GM06990 (cell line): ENCODE results near the gene CDC37.

Source experiments
- DNase-seq: peaks from one replicate; pipeline ENCODE4 v3.0.0-alpha.2; 2011; ENCODE audit not compliant: insufficient read length; ENCODE audit errors: extremely low read depth
- H3K27me3 ChIP-seq: replicated peaks from 2 replicates; pipeline ENCODE4 v1.6.0; 2011; ENCODE audit warnings: low read length; ENCODE audit not compliant: control insufficient read depth, insufficient read depth
- H3K36me3 ChIP-seq: 2 replicates; pipeline ENCODE4 v1.5.1; 2011; ENCODE audit warnings: low read length; ENCODE audit not compliant: control insufficient read depth, insufficient read depth
- H3K4me3 ChIP-seq: replicated peaks from 2 replicates; pipeline ENCODE4 v1.5.1; 2011; ENCODE audit warnings: low read depth, mild to moderate bottlenecking, control low read depth, low read length
- TF ChIP-seq, protein P1 (sequence below): IDR thresholded peaks from 2 replicates; pipeline ENCODE4 v1.5.1; 2011; ENCODE audit warnings: low read length, control low read depth, mild to moderate bottlenecking, inconsistent platforms; ENCODE audit not compliant: insufficient read depth, poor library complexity, severe bottlenecking

Gene CDC37

DNA sequence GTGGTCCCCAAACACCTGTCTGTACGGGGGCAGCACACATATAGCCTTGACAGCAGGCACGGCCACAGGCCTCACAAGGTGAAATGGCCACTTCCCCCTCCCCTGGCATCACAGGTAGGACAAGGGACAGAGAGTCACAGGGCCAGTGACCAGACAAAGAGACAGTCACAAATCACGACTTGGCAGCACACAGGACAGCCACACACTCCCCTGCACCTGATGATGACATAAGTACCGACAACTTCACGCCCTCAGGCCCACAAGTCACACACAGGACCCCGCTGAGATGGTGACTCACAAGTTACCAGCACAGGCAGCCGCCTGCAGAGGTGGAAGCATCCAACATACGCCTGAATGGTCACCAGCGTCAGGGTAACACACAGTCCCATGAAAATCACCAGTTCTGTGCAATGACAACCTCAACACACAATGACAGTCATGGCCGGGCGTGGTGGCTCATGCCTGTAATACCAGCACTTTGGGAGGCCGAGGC, 39.5 kb downstream of the CDC37 start:
- H3K27me3 ChIP-seq, result no peaks in the 10 kb centered on the region
- no peak overlapping the region for H3K4me3 ChIP-seq
- no peak for DNase-seq
- H3K36me3 ChIP-seq, result peaks cover 57% of the 10 kb centered on the region
- TF ChIP-seq, protein P1, sequence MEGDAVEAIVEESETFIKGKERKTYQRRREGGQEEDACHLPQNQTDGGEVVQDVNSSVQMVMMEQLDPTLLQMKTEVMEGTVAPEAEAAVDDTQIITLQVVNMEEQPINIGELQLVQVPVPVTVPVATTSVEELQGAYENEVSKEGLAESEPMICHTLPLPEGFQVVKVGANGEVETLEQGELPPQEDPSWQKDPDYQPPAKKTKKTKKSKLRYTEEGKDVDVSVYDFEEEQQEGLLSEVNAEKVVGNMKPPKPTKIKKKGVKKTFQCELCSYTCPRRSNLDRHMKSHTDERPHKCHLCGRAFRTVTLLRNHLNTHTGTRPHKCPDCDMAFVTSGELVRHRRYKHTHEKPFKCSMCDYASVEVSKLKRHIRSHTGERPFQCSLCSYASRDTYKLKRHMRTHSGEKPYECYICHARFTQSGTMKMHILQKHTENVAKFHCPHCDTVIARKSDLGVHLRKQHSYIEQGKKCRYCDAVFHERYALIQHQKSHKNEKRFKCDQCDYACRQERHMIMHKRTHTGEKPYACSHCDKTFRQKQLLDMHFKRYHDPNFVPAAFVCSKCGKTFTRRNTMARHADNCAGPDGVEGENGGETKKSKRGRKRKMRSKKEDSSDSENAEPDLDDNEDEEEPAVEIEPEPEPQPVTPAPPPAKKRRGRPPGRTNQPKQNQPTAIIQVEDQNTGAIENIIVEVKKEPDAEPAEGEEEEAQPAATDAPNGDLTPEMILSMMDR, result no peak

DNA sequence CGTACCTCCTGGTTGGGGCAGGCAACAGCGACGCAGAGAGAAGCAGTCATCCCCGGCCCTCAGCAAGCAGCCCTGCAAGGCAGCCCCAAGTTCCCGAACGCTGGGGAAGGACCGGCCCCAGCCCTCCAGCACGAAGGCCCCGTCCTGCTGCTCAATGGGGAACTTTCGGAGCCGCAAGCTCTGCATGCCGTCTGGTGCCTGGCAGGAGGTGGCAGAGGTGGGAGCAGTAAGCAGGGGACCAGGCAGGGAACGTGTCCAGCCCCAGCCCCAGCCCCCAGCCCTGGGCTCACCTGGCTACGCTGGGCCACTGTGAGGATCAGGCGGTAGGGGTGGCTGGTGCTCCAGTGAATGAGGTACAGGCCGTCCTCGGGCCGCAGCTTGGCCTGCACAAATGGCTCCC, 41.1 kb downstream of the CDC37 start:
- Histone ChIP-seq H3K36me3 (peaks cover 60% of the 10 kb centered on the region), H3K4me3 (no peak overlapping the region), H3K27me3 (no peaks in the 10 kb centered on the region)
- no peak for DNase-seq
- TF ChIP-seq, protein P1, result no peak

DNA sequence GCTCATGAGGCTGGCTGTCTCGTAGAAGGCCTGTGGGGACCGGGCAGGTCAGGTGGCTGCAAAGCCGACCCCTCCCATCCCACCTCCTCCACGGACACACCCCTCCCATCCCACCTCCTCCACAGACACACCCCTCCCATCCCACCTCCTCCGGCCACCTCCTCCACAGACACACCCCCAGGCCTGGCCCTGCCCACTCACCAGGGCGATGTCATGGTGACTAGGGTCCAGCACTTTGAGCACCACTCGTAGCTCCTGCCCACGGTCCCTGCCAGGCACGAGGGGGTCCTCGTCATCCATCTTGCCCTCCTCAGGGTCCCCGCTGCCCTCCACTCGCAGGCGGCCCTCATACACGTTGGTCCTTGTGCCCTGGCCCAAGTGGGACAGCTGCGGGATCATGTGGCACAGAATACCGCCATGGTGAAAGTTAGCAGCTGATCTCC, 41.8 kb downstream of the CDC37 start:
- no peak for DNase-seq
- Histone ChIP-seq H3K4me3 (no peak overlapping the region), H3K27me3 (no peaks in the 10 kb centered on the region), H3K36me3 (peaks cover 62% of the 10 kb centered on the region)
- TF ChIP-seq, protein P1, result no peak

DNA sequence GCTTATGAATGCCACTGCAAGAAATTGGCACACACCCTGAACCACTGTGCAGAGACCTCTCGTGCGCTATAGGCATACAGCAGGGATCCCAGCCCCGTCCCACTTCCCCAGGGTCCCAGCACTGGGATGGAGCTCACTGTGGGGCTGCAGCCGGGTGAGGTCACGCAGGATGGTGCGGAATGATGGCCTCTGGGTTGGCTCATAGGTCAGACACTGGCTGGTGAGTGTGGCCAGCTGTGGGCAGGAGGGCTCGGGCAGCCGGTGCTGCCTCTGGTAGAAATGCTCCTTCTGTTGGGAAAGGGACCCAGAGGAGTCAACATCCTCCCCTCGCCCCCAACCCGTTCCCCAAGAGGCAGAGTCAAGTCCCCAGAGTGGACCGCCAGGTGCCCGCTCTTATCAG, 46.9 kb downstream of the CDC37 start:
- no peak for DNase-seq
- no peak overlapping the region for H3K4me3 ChIP-seq
- H3K27me3 ChIP-seq, result no peaks in the 10 kb centered on the region
- H3K36me3 ChIP-seq, result peaks cover 53% of the 10 kb centered on the region
- TF ChIP-seq, protein P1, result no peak

DNA sequence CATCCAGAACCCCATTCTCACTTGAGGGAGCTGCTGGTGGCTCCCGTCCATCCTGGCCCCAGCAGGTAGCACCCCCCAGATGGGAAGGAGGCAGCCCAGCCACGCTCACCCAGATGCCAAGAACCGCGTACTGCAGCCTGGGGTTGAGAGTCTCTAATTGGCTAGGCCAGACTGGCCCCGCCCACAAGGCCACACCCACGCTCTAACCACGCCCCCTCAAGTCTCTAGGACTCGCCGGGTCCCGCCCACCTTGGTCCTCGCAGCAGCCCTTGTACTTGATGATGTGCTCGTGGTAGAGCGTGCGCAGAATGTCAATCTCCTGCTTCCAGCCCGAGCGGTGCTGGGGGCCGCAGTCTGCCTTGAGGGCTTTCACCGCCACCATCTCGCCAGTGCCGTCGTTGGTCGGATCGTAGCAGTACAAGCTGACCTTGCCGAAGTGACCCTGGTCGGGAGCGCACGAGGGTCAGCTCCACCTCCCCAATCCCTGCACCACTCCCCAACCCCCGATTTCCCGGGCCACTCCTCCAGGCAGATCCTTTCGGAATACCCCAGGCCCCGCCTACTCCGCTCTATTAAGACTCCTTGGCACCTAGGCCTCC, 49.5 kb downstream of the CDC37 start:
- TF ChIP-seq, protein P1, result no peak
- peaks cover 54% of the 10 kb centered on the region for H3K36me3 ChIP-seq
- H3K4me3 ChIP-seq, result no peak overlapping the region
- no peaks in the 10 kb centered on the region for H3K27me3 ChIP-seq
- peak; percentile 49 for DNase-seq
